B cell (primary cell): Measurements from ENCODE around the gene ODF4. TPM values are rescaled to one million over a fixed set of nuclear protein-coding genes. Genes with fewer than 3 reads are reported as not detected.
A peak's percentile ranks its signal among the peaks of the same experiment; 100 is the strongest.

ENCODE experiments used
- ATAC-seq: fragments of 200-7000 bp; cut with Tn5 transposase; one replicate; pipeline ENCODE4 v1.10.0; 2021; ENCODE audit warnings: low read depth, mild to moderate bottlenecking, moderate number of reproducible peaks, moderate library complexity
- CTCF ChIA-PET: fragments of 350-600 bp; sonication (Branson Sonifier 250); formaldehyde crosslinking; loops from one replicate; lab custom pipeline; 2021; ENCODE audit warnings: antibody characterized with exemption, inconsistent platforms; lab: Charles Lee
- POLR2A ChIA-PET: fragments of 350-600 bp; sonication (Branson Sonifier 250); formaldehyde crosslinking; loops from one replicate; lab custom pipeline; 2021; ENCODE audit warnings: antibody characterized with exemption; lab: Charles Lee
- DNase-seq: peaks from one replicate; pipeline ENCODE4 v3.0.0; 2013
- H2AFZ ChIP-seq: 2 replicates; pipeline ENCODE4 v1.6.1; 2012; ENCODE audit warnings: mild to moderate bottlenecking, low read depth, low read length; ENCODE audit not compliant: insufficient read depth, poor library complexity, severe bottlenecking
- H3K27ac ChIP-seq, 2 donors: 1 replicate in 1 of 2; 2 replicates in 1 of 2; pipeline ENCODE4 v1.5.1; 2012 to 2013; ENCODE audit warnings: low read length in 2 of 2, mild to moderate bottlenecking in 2 of 2, moderate library complexity in 1 of 2
- H3K27me3 ChIP-seq, 4 experiments: fragments of 200-600 bp in 1 of 4; sonication (generic) in 1 of 4; replicated peaks in 1 of 4; 1 replicate in 2 of 4; 2 replicates in 2 of 4; pipeline versions ENCODE4 v1.6.1 to v1.7.0; 2013 to 2016; ENCODE audit warnings: low read length in 3 of 4, mild to moderate bottlenecking in 2 of 4, mixed read lengths in 1 of 4, moderate library complexity in 1 of 4; ENCODE audit not compliant: insufficient read depth in 4 of 4, control insufficient read depth in 3 of 4; ENCODE audit errors: control extremely low read depth in 1 of 4
- H3K36me3 ChIP-seq, 2 experiments: replicated peaks in 1 of 2; 1 replicate in 1 of 2; 2 replicates in 1 of 2; pipeline versions ENCODE4 v1.6.1 to v1.7.1; 2013; ENCODE audit warnings: low read length in 1 of 2; ENCODE audit not compliant: insufficient read depth in 2 of 2, control insufficient read depth in 1 of 2; ENCODE audit errors: control extremely low read depth in 1 of 2, extremely low read depth in 1 of 2
- H3K4me1 ChIP-seq, 2 donors: fragments of 200-600 bp in 1 of 2; sonication (generic) in 1 of 2; 1 replicate in 1 of 2; 2 replicates in 1 of 2; pipeline versions ENCODE4 v1.5.1 to v1.6.1; 2013 to 2017; ENCODE audit warnings: low read length in 2 of 2; ENCODE audit not compliant: control insufficient read depth in 2 of 2, insufficient read depth in 2 of 2
- H3K4me2 ChIP-seq: replicated peaks from 2 replicates; pipeline ENCODE3; 2012; ENCODE audit warnings: mild to moderate bottlenecking, low read depth, low read length; ENCODE audit not compliant: poor library complexity, severe bottlenecking
- H3K4me3 ChIP-seq, 5 experiments: fragments of 200-600 bp in 1 of 5; sonication (generic) in 1 of 5; 1 replicate in 3 of 5; 2 replicates in 2 of 5; pipeline versions ENCODE4 v1.5.1 to v1.7.0; 2011 to 2016; ENCODE audit warnings: low read length in 4 of 5, mild to moderate bottlenecking in 4 of 5, low read depth in 2 of 5, control low read depth in 1 of 5, moderate library complexity in 1 of 5; ENCODE audit not compliant: insufficient read depth in 1 of 5; ENCODE audit errors: control extremely low read depth in 1 of 5, extremely low read depth in 1 of 5
- H3K79me2 ChIP-seq: fragments of 200-600 bp; sonication (generic); one replicate; pipeline ENCODE4 v1.6.0; 2016; ENCODE audit warnings: low read length; ENCODE audit not compliant: control insufficient read depth, insufficient read depth
- H3K9ac ChIP-seq: fragments of 200-600 bp; sonication (generic); 2 replicates; pipeline ENCODE4 v1.6.1; 2017; ENCODE audit warnings: mild to moderate bottlenecking, low read length, moderate library complexity
- H3K9me3 ChIP-seq, 3 donors: one replicate each; pipeline versions ENCODE4 v1.6.1 to v1.7.1; 2013; ENCODE audit warnings: low read length in 2 of 3; ENCODE audit not compliant: control insufficient read depth in 2 of 3, insufficient read depth in 1 of 3; ENCODE audit errors: control extremely low read depth in 1 of 3
- H4K20me1 ChIP-seq: 2 replicates; pipeline ENCODE4 v1.6.0; 2012; ENCODE audit warnings: mild to moderate bottlenecking, low read length; ENCODE audit not compliant: insufficient read depth, control insufficient read depth, poor library complexity, severe bottlenecking
- H3K27ac Mint-ChIP-seq: one replicate; pipeline ENCODE4 v1.8.0; 2021; ENCODE audit warnings: mixed read lengths
- H3K27me3 Mint-ChIP-seq: one replicate; pipeline ENCODE4 v1.8.0; 2021; ENCODE audit warnings: mixed read lengths
- H3K4me1 Mint-ChIP-seq: one replicate; pipeline ENCODE4 v1.8.0; 2021; ENCODE audit warnings: mixed read lengths
- H3K4me3 Mint-ChIP-seq: one replicate; pipeline ENCODE4 v1.8.0; 2021; ENCODE audit warnings: mixed read lengths
- H3K9me3 Mint-ChIP-seq: one replicate; pipeline ENCODE4 v1.8.0; 2022; ENCODE audit warnings: mixed read lengths; ENCODE audit not compliant: insufficient read depth
- CTCF ChIP-seq: fragments of 200-600 bp; IDR thresholded peaks from one replicate; pipeline ENCODE4 v1.8.0; 2022; ENCODE audit warnings: antibody characterized with exemption, mild to moderate bottlenecking
- EZH2 ChIP-seq: IDR thresholded peaks from 2 replicates; pipeline ENCODE4 v1.6.1; 2012; ENCODE audit warnings: borderline replicate concordance, low read depth, mild to moderate bottlenecking, moderate library complexity, low read length; ENCODE audit not compliant: insufficient read depth, poor library complexity, severe bottlenecking
- WGBS: methylation state at CpG from one replicate; pipeline ENCODE4 v1.1.5; 2013; ENCODE audit warnings: missing lambda C conversion rate; ENCODE audit not compliant: insufficient coverage; 5-methylcytosine and 5-hydroxymethylcytosine counted together
- intact Hi-C: fragments of 100-400 bp; cut with micrococcal nuclease; formaldehyde crosslinking; loops from one replicate; pipeline ENCODE4 v1.10.0; 2022
- polyA plus RNA-seq: library from polyadenylated mRNA; depleted of rRNA; stranded (reverse); fragments of >200 nt; gene quantifications from 2 replicates; pipeline ENCODE4 v1.2.3, GENCODE V29; 2012
- total RNA-seq, 2 donors: library from RNA; stranded (reverse); fragments of 120-200 nt in 1 of 2; gene quantifications; 1 replicate in 1 of 2; 2 replicates in 1 of 2; pipeline versions ENCODE4 v1.2.3 to v1.2.4, GENCODE V29; 2013 to 2022

ODF4 gene
- total and polyA plus RNA-seq, 2 donors (not counting 1 experiment from before 2014, with no cell fraction given), result not detected

GRCh38 chr17:8318010-8318935 is 21.4 kb upstream of the ODF4 start:
- Histone ChIP-seq H3K36me3 (no peaks in the 10 kb centered on the region), H3K79me2 (no peaks in the 10 kb centered on the region), H3K27ac (no peak overlapping the region), H3K4me2 (no peak overlapping the region), H3K27me3 (peaks cover 0 to 22% (median 3%) of the 10 kb centered on the region in 4 experiments), H3K9me3 (no peaks in the 10 kb centered on the region), H3K4me3 (no peak overlapping the region), H3K9ac (no peak overlapping the region), H3K4me1 (no peaks in the 10 kb centered on the region), H2AFZ (no peak overlapping the region), H4K20me1 (no peaks in the 10 kb centered on the region)
- TF ChIP-seq CTCF (no peak), EZH2 (no peak)
- Mint-ChIP-seq H3K27ac (no peak overlapping the region), H3K27me3 (peaks cover 30% of the 10 kb centered on the region), H3K4me3 (no peak overlapping the region), H3K9me3 (no peaks in the 10 kb centered on the region), H3K4me1 (no peaks in the 10 kb centered on the region)
- ChIA-PET POLR2A (no interaction called here), CTCF (no interaction called here)
- intact Hi-C loops, result no loop called here
- no peak for ATAC-seq
- WGBS, result 92% methylated on average over 22 of the region's 24 CpGs
- no peak for DNase-seq

- TF ChIP-seq CTCF (no peak), EZH2 (no peak)
- Histone ChIP-seq H3K36me3 (no peaks in the 10 kb centered on the region), H3K27ac (no peak overlapping the region), H4K20me1 (no peaks in the 10 kb centered on the region), H3K9ac (no peak overlapping the region), H3K4me1 (peaks cover 0 to 4% of the 10 kb centered on the region in 2 donors), H3K4me3 (no peak overlapping the region), H3K27me3 (peaks cover 0 to 21% (median 4%) of the 10 kb centered on the region in 4 experiments), H3K79me2 (no peaks in the 10 kb centered on the region), H2AFZ (no peak overlapping the region), H3K9me3 (no peaks in the 10 kb centered on the region), H3K4me2 (no peak overlapping the region)
- no peak overlapping the region for H3K4me3 Mint-ChIP-seq
- H3K9me3 Mint-ChIP-seq, result no peaks in the 10 kb centered on the region
- ChIA-PET CTCF (no interaction called here), POLR2A (no interaction called here)
- 82% methylated on average over 4 of the region's 4 CpGs for WGBS
- ATAC-seq (no peak), DNase-seq (no peak)
- no peaks in the 10 kb centered on the region for H3K4me1 Mint-ChIP-seq
- peaks cover 32% of the 10 kb centered on the region for H3K27me3 Mint-ChIP-seq
- intact Hi-C loops, result no loop called here
- peak overlapping the region; percentile 53 for H3K27ac Mint-ChIP-seq
Observed at GRCh38 chr17:8320262-8320661, 19.4 kb upstream of the ODF4 start.
